Central memory CD8-positive, alpha-beta T cell (primary cell): ENCODE measurements around the gene PRRC2A.

Experiments used
- ATAC-seq: fragments of 150-1000 bp; cut with Tn5 transposase; replicated peaks from 2 replicates; pipeline ENCODE4 v1.10.0; 2022; ENCODE audit warnings: mild to moderate bottlenecking, moderate FRiP score, moderate number of reproducible peaks; ENCODE audit not compliant: poor library complexity, severe bottlenecking; ENCODE audit errors: extremely low read depth
- DNase-seq, 2 donors: peaks; one replicate each; pipeline ENCODE4 v3.0.0; 2021; ENCODE audit warnings: low spot score in 2 of 2
- H3K27ac Mint-ChIP-seq: one replicate; pipeline ENCODE4 v1.8.0; 2022; ENCODE audit warnings: low read depth, mild to moderate bottlenecking, moderate library complexity, mixed read lengths
- H3K27me3 Mint-ChIP-seq: one replicate; pipeline ENCODE4 v1.8.0; 2022; ENCODE audit warnings: mixed read lengths
- H3K36me3 Mint-ChIP-seq: one replicate; pipeline ENCODE4 v1.8.0; 2022; ENCODE audit warnings: mild to moderate bottlenecking, moderate library complexity, mixed read lengths; ENCODE audit not compliant: insufficient read depth
- H3K4me1 Mint-ChIP-seq: one replicate; pipeline ENCODE4 v1.8.0; 2022; ENCODE audit warnings: mixed read lengths
- H3K4me3 Mint-ChIP-seq: one replicate; pipeline ENCODE4 v1.8.0; 2022; ENCODE audit warnings: mild to moderate bottlenecking, moderate library complexity, mixed read lengths
- H3K9me3 Mint-ChIP-seq: one replicate; pipeline ENCODE4 v1.8.0; 2022; ENCODE audit warnings: mixed read lengths

Gene PRRC2A

DNA sequence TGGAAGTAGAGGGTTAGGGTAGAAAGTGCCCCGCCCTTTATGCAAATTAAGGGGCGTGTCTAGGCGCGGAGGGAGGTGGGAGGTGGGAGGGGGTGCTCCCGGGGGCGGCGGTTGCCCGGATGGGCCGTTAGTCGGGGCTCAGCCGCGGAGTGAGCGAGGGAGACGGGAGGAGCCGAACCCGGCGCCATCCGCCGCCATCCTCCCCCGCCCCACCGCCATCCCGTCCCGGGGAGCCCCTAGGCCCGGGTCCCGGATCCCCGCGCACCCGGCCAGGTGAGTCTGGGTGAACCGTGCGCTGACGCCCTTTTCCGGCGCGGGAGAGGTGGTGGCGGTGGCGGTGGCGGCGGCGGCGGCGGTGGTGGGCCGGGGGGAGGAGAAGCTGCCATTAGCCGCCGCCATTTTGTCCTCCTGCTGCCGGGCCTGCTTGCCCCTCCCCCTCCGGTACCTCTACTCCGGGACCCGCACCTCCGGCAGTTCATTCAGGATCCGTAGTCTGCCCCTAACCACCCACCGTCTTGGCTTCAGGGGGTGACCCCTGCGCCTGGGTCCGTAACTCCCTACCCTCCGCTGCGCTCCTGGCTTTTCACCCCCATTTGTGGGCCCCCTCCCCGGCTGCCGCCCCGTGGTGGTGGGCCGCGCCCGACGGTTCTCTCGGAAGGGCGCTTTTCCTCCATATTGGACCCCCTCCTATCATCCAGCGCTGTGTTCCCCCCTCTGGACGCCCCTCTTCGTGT lies at the start of gene PRRC2A:
Gene PRRC2A, plus strand, starts transcription at position 130 of the 734 bp plus-strand sequence. CDS start 2,075 bp downstream, outside the sequence.
- Mint-ChIP-seq H3K4me1 (peaks cover 23% of the 10 kb centered on the region), H3K27me3 (no peaks in the 10 kb centered on the region), H3K4me3 (peak within 1 kb of the TSS; percentile 80), H3K36me3 (peaks cover 46% of the 10 kb centered on the region), H3K27ac (peak within 1 kb of the TSS; percentile 94), H3K9me3 (no peaks in the 10 kb centered on the region)
- no peak for DNase-seq
- peak; percentile 18 for ATAC-seq

DNA sequence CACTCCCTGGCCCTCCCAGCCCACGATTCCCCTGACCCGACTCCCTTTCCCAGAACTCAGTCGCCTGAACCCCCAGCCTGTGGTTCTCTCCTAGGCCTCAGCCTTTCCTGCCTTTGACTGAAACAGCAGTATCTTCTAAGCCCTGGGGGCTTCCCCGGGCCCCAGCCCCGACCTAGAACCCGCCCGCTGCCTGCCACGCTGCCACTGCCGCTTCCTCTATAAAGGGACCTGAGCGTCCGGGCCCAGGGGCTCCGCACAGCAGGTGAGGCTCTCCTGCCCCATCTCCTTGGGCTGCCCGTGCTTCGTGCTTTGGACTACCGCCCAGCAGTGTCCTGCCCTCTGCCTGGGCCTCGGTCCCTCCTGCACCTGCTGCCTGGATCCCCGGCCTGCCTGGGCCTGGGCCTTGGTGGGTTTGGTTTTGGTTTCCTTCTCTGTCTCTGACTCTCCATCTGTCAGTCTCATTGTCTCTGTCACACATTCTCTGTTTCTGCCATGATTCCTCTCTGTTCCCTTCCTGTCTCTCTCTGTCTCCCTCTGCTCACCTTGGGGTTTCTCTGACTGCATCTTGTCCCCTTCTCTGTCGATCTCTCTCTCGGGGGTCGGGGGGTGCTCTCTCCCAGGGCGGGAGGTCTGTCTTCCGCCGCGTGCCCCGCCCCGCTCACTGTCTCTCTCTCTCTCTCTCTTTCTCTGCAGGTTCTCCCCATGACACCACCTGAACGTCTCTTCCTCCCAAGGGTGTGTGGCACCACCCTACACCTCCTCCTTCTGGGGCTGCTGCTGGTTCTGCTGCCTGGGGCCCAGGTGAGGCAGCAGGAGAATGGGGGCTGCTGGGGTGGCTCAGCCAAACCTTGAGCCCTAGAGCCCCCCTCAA lies 48.2 kb upstream of the PRRC2A start, which contains the start of gene LTA:
Gene LTA, plus strand, starts transcription at position 249 of the 871 bp plus-strand sequence. Its CDS starts 454 bp downstream, at position 703.
- peaks cover 93% of the 10 kb centered on the region for H3K4me1 Mint-ChIP-seq
- no peaks in the 10 kb centered on the region for H3K27me3 Mint-ChIP-seq
- peaks cover 44% of the 10 kb centered on the region for H3K36me3 Mint-ChIP-seq
- ATAC-seq (peak; percentile 55), DNase-seq (peak in 1 of 2 donors; percentile 70)
- peak within 1 kb of the TSS; percentile 99 for H3K27ac Mint-ChIP-seq
- no peaks in the 10 kb centered on the region for H3K9me3 Mint-ChIP-seq
- H3K4me3 Mint-ChIP-seq = peak within 1 kb of the TSS; percentile 91

DNA sequence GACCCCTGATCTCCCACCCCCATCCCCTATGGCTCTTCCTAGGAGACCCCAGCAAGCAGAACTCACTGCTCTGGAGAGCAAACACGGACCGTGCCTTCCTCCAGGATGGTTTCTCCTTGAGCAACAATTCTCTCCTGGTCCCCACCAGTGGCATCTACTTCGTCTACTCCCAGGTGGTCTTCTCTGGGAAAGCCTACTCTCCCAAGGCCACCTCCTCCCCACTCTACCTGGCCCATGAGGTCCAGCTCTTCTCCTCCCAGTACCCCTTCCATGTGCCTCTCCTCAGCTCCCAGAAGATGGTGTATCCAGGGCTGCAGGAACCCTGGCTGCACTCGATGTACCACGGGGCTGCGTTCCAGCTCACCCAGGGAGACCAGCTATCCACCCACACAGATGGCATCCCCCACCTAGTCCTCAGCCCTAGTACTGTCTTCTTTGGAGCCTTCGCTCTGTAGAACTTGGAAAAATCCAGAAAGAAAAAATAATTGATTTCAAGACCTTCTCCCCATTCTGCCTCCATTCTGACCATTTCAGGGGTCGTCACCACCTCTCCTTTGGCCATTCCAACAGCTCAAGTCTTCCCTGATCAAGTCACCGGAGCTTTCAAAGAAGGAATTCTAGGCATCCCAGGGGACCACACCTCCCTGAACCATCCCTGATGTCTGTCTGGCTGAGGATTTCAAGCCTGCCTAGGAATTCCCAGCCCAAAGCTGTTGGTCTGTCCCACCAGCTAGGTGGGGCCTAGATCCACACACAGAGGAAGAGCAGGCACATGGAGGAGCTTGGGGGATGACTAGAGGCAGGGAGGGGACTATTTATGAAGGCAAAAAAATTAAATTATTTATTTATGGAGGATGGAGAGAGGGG lies 47.0 kb upstream of the PRRC2A start:
- peaks cover 41% of the 10 kb centered on the region for H3K36me3 Mint-ChIP-seq
- ATAC-seq (no peak), DNase-seq (no peak)
- H3K27ac Mint-ChIP-seq = peak overlapping the region; percentile 99
- H3K27me3 Mint-ChIP-seq = no peaks in the 10 kb centered on the region
- H3K4me3 Mint-ChIP-seq = peak overlapping the region; percentile 91
- peaks cover 89% of the 10 kb centered on the region for H3K4me1 Mint-ChIP-seq
- H3K9me3 Mint-ChIP-seq = no peaks in the 10 kb centered on the region

DNA sequence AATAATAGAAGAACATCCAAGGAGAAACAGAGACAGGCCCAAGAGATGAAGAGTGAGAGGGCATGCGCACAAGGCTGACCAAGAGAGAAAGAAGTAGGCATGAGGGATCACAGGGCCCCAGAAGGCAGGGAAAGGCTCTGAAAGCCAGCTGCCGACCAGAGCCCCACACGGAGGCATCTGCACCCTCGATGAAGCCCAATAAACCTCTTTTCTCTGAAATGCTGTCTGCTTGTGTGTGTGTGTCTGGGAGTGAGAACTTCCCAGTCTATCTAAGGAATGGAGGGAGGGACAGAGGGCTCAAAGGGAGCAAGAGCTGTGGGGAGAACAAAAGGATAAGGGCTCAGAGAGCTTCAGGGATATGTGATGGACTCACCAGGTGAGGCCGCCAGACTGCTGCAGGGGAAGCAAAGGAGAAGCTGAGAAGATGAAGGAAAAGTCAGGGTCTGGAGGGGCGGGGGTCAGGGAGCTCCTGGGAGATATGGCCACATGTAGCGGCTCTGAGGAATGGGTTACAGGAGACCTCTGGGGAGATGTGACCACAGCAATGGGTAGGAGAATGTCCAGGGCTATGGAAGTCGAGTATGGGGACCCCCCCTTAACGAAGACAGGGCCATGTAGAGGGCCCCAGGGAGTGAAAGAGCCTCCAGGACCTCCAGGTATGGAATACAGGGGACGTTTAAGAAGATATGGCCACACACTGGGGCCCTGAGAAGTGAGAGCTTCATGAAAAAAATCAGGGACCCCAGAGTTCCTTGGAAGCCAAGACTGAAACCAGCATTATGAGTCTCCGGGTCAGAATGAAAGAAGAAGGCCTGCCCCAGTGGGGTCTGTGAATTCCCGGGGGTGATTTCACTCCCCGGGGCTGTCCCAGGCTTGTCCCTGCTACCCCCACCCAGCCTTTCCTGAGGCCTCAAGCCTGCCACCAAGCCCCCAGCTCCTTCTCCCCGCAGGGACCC lies 46.1 kb upstream of the PRRC2A start:
- H3K27ac Mint-ChIP-seq = peak overlapping the region; percentile 99
- peaks cover 89% of the 10 kb centered on the region for H3K4me1 Mint-ChIP-seq
- ATAC-seq (no peak), DNase-seq (no peak)
- H3K9me3 Mint-ChIP-seq = no peaks in the 10 kb centered on the region
- peak overlapping the region; percentile 91 for H3K4me3 Mint-ChIP-seq
- H3K36me3 Mint-ChIP-seq = peaks cover 42% of the 10 kb centered on the region
- H3K27me3 Mint-ChIP-seq = no peaks in the 10 kb centered on the region

DNA sequence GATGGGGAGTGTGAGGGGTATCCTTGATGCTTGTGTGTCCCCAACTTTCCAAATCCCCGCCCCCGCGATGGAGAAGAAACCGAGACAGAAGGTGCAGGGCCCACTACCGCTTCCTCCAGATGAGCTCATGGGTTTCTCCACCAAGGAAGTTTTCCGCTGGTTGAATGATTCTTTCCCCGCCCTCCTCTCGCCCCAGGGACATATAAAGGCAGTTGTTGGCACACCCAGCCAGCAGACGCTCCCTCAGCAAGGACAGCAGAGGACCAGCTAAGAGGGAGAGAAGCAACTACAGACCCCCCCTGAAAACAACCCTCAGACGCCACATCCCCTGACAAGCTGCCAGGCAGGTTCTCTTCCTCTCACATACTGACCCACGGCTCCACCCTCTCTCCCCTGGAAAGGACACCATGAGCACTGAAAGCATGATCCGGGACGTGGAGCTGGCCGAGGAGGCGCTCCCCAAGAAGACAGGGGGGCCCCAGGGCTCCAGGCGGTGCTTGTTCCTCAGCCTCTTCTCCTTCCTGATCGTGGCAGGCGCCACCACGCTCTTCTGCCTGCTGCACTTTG lies 45.1 kb upstream of the PRRC2A start, which contains the start of gene TNF:
Gene TNF, plus strand, starts transcription at position 231 of the 567 bp plus-strand sequence. Its CDS starts 177 bp downstream, at position 408.
- H3K4me3 Mint-ChIP-seq = peak within 1 kb of the TSS; percentile 91
- DNase-seq (peak in 1 of 2 donors; percentile 48), ATAC-seq (no peak)
- H3K4me1 Mint-ChIP-seq = peaks cover 93% of the 10 kb centered on the region
- H3K27me3 Mint-ChIP-seq = no peaks in the 10 kb centered on the region
- no peaks in the 10 kb centered on the region for H3K9me3 Mint-ChIP-seq
- peak within 1 kb of the TSS; percentile 99 for H3K27ac Mint-ChIP-seq
- peaks cover 43% of the 10 kb centered on the region for H3K36me3 Mint-ChIP-seq

DNA sequence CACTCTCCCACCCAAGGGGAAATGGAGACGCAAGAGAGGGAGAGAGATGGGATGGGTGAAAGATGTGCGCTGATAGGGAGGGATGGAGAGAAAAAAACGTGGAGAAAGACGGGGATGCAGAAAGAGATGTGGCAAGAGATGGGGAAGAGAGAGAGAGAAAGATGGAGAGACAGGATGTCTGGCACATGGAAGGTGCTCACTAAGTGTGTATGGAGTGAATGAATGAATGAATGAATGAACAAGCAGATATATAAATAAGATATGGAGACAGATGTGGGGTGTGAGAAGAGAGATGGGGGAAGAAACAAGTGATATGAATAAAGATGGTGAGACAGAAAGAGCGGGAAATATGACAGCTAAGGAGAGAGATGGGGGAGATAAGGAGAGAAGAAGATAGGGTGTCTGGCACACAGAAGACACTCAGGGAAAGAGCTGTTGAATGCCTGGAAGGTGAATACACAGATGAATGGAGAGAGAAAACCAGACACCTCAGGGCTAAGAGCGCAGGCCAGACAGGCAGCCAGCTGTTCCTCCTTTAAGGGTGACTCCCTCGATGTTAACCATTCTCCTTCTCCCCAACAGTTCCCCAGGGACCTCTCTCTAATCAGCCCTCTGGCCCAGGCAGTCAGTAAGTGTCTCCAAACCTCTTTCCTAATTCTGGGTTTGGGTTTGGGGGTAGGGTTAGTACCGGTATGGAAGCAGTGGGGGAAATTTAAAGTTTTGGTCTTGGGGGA lies 44.4 kb upstream of the PRRC2A start:
- no peaks in the 10 kb centered on the region for H3K9me3 Mint-ChIP-seq
- peaks cover 94% of the 10 kb centered on the region for H3K4me1 Mint-ChIP-seq
- H3K27me3 Mint-ChIP-seq = no peaks in the 10 kb centered on the region
- ATAC-seq = no peak
- peaks cover 46% of the 10 kb centered on the region for H3K36me3 Mint-ChIP-seq
- no peak for DNase-seq
- peak overlapping the region; percentile 91 for H3K4me3 Mint-ChIP-seq
- peak overlapping the region; percentile 99 for H3K27ac Mint-ChIP-seq

DNA sequence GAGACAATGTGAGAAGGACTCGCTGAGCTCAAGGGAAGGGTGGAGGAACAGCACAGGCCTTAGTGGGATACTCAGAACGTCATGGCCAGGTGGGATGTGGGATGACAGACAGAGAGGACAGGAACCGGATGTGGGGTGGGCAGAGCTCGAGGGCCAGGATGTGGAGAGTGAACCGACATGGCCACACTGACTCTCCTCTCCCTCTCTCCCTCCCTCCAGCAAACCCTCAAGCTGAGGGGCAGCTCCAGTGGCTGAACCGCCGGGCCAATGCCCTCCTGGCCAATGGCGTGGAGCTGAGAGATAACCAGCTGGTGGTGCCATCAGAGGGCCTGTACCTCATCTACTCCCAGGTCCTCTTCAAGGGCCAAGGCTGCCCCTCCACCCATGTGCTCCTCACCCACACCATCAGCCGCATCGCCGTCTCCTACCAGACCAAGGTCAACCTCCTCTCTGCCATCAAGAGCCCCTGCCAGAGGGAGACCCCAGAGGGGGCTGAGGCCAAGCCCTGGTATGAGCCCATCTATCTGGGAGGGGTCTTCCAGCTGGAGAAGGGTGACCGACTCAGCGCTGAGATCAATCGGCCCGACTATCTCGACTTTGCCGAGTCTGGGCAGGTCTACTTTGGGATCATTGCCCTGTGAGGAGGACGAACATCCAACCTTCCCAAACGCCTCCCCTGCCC lies 43.5 kb upstream of the PRRC2A start:
- DNase-seq (peak in 1 of 2 donors; percentile 34), ATAC-seq (peak; percentile 10)
- H3K9me3 Mint-ChIP-seq = no peaks in the 10 kb centered on the region
- H3K36me3 Mint-ChIP-seq = peaks cover 49% of the 10 kb centered on the region
- peak overlapping the region; percentile 91 for H3K4me3 Mint-ChIP-seq
- H3K4me1 Mint-ChIP-seq = peaks cover 94% of the 10 kb centered on the region
- H3K27me3 Mint-ChIP-seq = no peaks in the 10 kb centered on the region
- H3K27ac Mint-ChIP-seq = peak overlapping the region; percentile 99

DNA sequence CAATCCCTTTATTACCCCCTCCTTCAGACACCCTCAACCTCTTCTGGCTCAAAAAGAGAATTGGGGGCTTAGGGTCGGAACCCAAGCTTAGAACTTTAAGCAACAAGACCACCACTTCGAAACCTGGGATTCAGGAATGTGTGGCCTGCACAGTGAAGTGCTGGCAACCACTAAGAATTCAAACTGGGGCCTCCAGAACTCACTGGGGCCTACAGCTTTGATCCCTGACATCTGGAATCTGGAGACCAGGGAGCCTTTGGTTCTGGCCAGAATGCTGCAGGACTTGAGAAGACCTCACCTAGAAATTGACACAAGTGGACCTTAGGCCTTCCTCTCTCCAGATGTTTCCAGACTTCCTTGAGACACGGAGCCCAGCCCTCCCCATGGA lies 42.9 kb upstream of the PRRC2A start:
- no peaks in the 10 kb centered on the region for H3K27me3 Mint-ChIP-seq
- H3K27ac Mint-ChIP-seq = peak overlapping the region; percentile 99
- ATAC-seq = no peak
- H3K9me3 Mint-ChIP-seq = no peaks in the 10 kb centered on the region
- peak overlapping the region; percentile 91 for H3K4me3 Mint-ChIP-seq
- DNase-seq = no peak
- peaks cover 44% of the 10 kb centered on the region for H3K36me3 Mint-ChIP-seq
- peaks cover 94% of the 10 kb centered on the region for H3K4me1 Mint-ChIP-seq

DNA sequence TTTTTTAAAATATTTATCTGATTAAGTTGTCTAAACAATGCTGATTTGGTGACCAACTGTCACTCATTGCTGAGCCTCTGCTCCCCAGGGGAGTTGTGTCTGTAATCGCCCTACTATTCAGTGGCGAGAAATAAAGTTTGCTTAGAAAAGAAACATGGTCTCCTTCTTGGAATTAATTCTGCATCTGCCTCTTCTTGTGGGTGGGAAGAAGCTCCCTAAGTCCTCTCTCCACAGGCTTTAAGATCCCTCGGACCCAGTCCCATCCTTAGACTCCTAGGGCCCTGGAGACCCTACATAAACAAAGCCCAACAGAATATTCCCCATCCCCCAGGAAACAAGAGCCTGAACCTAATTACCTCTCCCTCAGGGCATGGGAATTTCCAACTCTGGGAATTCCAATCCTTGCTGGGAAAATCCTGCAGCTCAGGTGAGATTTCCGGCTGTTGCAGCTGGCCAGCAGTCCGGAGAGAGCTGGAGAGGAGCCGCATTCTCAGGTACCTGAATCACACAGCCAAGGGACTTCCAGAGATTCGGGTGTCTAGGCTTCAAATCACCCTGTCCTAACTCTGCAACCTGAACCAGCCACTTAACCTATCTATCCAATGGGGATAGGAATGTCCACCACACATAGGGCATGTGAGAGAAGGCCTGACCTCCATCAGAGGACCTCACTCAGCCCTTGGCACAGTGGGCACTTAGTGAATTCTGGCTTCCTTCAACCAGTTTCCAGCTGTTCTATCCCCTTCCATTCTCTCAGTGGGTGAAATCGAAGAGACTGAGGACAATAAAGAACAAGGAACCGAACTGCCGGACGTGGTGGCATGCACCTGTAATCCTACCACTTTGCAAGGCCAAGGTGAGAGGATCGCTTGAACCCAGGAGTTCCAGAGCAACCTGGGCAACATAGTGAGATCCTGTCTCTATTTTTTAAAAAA lies 42.1 kb upstream of the PRRC2A start:
- H3K27ac Mint-ChIP-seq = peak overlapping the region; percentile 97
- DNase-seq = no peak
- peak overlapping the region; percentile 91 for H3K4me3 Mint-ChIP-seq
- H3K9me3 Mint-ChIP-seq = no peaks in the 10 kb centered on the region
- no peak for ATAC-seq
- peaks cover 38% of the 10 kb centered on the region for H3K36me3 Mint-ChIP-seq
- peaks cover 92% of the 10 kb centered on the region for H3K4me1 Mint-ChIP-seq
- H3K27me3 Mint-ChIP-seq = no peaks in the 10 kb centered on the region
